Measurements from ENCODE around the gene SRGN. TPM values are rescaled to one million over a fixed set of nuclear protein-coding genes. Genes with fewer than 3 reads are reported as not detected.

The SRGN gene
- total and polyA plus RNA-seq, 12 donors, result 16.5 to 156 (median 98.4) TPM

GRCh38 chr10:69061305-69062161, 26.4 kb upstream of the SRGN start:
- TF ChIP-seq, protein P1, sequence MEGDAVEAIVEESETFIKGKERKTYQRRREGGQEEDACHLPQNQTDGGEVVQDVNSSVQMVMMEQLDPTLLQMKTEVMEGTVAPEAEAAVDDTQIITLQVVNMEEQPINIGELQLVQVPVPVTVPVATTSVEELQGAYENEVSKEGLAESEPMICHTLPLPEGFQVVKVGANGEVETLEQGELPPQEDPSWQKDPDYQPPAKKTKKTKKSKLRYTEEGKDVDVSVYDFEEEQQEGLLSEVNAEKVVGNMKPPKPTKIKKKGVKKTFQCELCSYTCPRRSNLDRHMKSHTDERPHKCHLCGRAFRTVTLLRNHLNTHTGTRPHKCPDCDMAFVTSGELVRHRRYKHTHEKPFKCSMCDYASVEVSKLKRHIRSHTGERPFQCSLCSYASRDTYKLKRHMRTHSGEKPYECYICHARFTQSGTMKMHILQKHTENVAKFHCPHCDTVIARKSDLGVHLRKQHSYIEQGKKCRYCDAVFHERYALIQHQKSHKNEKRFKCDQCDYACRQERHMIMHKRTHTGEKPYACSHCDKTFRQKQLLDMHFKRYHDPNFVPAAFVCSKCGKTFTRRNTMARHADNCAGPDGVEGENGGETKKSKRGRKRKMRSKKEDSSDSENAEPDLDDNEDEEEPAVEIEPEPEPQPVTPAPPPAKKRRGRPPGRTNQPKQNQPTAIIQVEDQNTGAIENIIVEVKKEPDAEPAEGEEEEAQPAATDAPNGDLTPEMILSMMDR (IDR thresholded peaks at IDR 0.05), result no peak
- peak; percentile 46 to 60 for TF ChIP-seq POLR2A (IDR thresholded peaks at IDR 0.05)
- peak overlapping the region; percentile 71 to 96 (median 94) for H3K27ac ChIP-seq
- H3K4me1 ChIP-seq (replicated peaks in 1 of 2), result peaks cover 9 to 35% of the 10 kb centered on the region in 2 donors
- H3K36me3 ChIP-seq (replicated peaks in 1 of 2), result no peaks in the 10 kb centered on the region
- no peaks in the 10 kb centered on the region for H3K27me3 ChIP-seq
- 10 to 16% (median 15%) methylated on average over 20 of the region's 20 CpGs for WGBS, 4 donors
- DNase-seq, result peak; percentile 50 to 83 (median 75)
- no peaks in the 10 kb centered on the region for H3K9me3 ChIP-seq (replicated peaks in 1 of 3)
- intact Hi-C loops (cut with DNase I), result no loop called here
- peak overlapping the region in 3 of 4 donors; percentile 3 to 27 (median 14) for H3K4me3 ChIP-seq

DNA sequence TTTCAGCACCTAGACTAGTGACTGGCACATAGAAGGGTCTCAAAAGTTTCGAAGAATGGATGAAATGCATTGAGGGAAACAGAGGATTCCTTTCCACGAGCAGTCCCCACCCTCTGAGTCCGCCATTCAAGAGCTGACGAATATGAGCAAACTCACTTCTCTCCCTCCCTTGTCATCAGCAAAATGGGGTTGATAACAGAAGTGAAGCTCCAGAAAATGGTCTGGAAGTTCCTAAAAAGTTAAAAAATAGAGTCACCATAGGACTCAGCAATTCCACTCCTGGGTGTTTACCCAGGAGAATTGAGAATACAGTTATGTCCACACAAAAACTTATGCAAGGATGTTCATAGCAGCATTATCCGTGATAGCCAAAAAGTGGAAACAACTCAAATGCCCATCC, 25.0 kb upstream of the SRGN start:
- whole genome bisulfite sequencing, 4 donors, result 80 to 89% (median 86%) methylated on average over 5 of the region's 5 CpGs
- Histone ChIP-seq H3K36me3 (replicated peaks in 1 of 2) (no peaks in the 10 kb centered on the region), H3K4me1 (replicated peaks in 1 of 2) (peaks cover 8 to 30% of the 10 kb centered on the region in 2 donors), H3K27ac (peak overlapping the region in 2 of 5 donors; percentile 94 to 96), H3K9me3 (replicated peaks in 1 of 3) (no peaks in the 10 kb centered on the region), H3K27me3 (no peaks in the 10 kb centered on the region), H3K4me3 (no peak overlapping the region)
- DNase-seq, result no peak
- intact Hi-C loops (cut with DNase I), result no loop called here
- no peak for TF ChIP-seq POLR2A (IDR thresholded peaks at IDR 0.05)
- TF ChIP-seq, protein P1 (IDR thresholded peaks at IDR 0.05), result no peak

DNA sequence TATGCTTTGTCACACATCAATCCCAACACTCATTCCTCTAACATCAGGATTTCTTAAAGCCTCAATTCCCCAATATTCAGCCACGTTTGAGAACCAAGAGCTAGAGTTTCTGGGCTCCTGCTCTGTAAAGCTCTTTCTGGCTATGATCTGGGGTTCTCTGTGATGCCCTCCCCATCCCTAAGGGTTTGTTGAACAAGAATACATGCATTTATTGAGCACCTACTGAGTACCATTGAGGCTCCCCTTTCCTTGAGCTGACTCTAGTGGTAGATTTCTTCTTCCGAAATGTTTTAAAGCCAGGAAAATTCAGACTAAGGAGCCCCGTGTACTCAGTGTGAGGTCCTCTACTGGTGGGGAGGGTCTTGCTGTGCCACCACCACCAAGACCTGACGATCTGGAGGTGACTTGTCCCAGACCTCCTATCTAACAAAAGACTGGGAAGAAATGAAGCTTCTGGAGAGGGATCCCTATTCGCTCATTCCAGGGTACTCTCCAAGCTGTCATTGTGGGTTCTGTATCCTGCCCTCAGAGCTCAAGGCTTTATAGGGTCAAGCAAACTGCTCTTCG, 23.1 kb upstream of the SRGN start:
- H3K27me3 ChIP-seq, result no peaks in the 10 kb centered on the region
- DNase-seq, result no peak
- peaks cover 8 to 30% of the 10 kb centered on the region in 2 donors for H3K4me1 ChIP-seq (replicated peaks in 1 of 2)
- 71 to 80% (median 75%) methylated on average over 6 of the region's 6 CpGs for WGBS, 4 donors
- TF ChIP-seq, protein P1 (IDR thresholded peaks at IDR 0.05), result no peak
- TF ChIP-seq POLR2A (IDR thresholded peaks at IDR 0.05), result no peak
- intact Hi-C loops (cut with DNase I), result no loop called here
- peak overlapping the region in 3 of 5 donors; percentile 36 to 76 (median 58) for H3K27ac ChIP-seq
- no peaks in the 10 kb centered on the region for H3K9me3 ChIP-seq (replicated peaks in 1 of 3)
- H3K4me3 ChIP-seq, result no peak overlapping the region
- H3K36me3 ChIP-seq (replicated peaks in 1 of 2), result no peaks in the 10 kb centered on the region

Data from adrenal gland (tissue), 12 donors.